Neural cell (in vitro differentiated cells): ENCODE data around the gene C1QB. TPM values are rescaled to one million over a fixed set of nuclear protein-coding genes. Genes with fewer than 3 reads are reported as not detected.
A peak's percentile ranks its signal among the peaks of the same experiment; 100 is the strongest.

Source experiments
- H2AFZ ChIP-seq: fragments of 200-600, 300-800 bp; sonication (generic), shearing (Covaris generic); 2 replicates; pipeline ENCODE4 v1.6.0; 2014; ENCODE audit warnings: low read depth, mild to moderate bottlenecking, antibody characterized with exemption, low read length, moderate library complexity
- H3F3A ChIP-seq: fragments of 200-600 bp; shearing (Covaris generic); 2 replicates; pipeline ENCODE4 v1.6.1; 2016; ENCODE audit warnings: mild to moderate bottlenecking, moderate library complexity, mixed read lengths, antibody characterized with exemption, low read length; ENCODE audit not compliant: insufficient read depth, poor library complexity, severe bottlenecking
- H3K27ac ChIP-seq: fragments of 200-600, 300-800 bp; sonication (generic), shearing (Covaris generic); 2 replicates; pipeline ENCODE4 v1.5.1; 2014; ENCODE audit warnings: mild to moderate bottlenecking, low read length, moderate library complexity
- H3K27me3 ChIP-seq: fragments of 300-800, 200-600 bp; sonication (generic), shearing (Covaris generic); 2 replicates; pipeline ENCODE4 v1.6.0; 2014; ENCODE audit warnings: mild to moderate bottlenecking, low read depth, low read length, moderate library complexity; ENCODE audit not compliant: insufficient read depth
- H3K36me3 ChIP-seq: fragments of 300-800, 200-600 bp; sonication (generic), shearing (Covaris generic); 2 replicates; pipeline ENCODE4 v1.5.1; 2014; ENCODE audit warnings: mild to moderate bottlenecking, antibody characterized with exemption, low read length, moderate library complexity; ENCODE audit not compliant: insufficient read depth
- H3K4me2 ChIP-seq: fragments of 300-800, 200-600 bp; sonication (generic), shearing (Covaris generic); 2 replicates; pipeline ENCODE4 v1.6.0; 2014; ENCODE audit warnings: mild to moderate bottlenecking, low read length
- H3K4me3 ChIP-seq: fragments of 300-800, 200-600 bp; sonication (generic), shearing (Covaris generic); 2 replicates; pipeline ENCODE4 v1.5.1; 2014; ENCODE audit warnings: mild to moderate bottlenecking, low read length, moderate library complexity
- H3K79me2 ChIP-seq: fragments of 200-600 bp; shearing (Covaris generic); replicated peaks from 2 replicates; pipeline ENCODE4 v1.6.0; 2014; ENCODE audit warnings: mild to moderate bottlenecking, low read length, moderate library complexity; ENCODE audit not compliant: insufficient read depth
- H3K9ac ChIP-seq: fragments of 300-800, 200-600 bp; sonication (generic), shearing (Covaris generic); 2 replicates; pipeline ENCODE4 v1.6.1; 2016; ENCODE audit warnings: mild to moderate bottlenecking, low read length, mixed read lengths
- H3K9me2 ChIP-seq: fragments of 200-600 bp; shearing (Covaris generic); 2 replicates; pipeline ENCODE4 v1.6.1; 2016; ENCODE audit warnings: mild to moderate bottlenecking, low read length, mixed read lengths; ENCODE audit not compliant: insufficient read depth
- H3K9me3 ChIP-seq: fragments of 200-600, 300-800 bp; sonication (generic), shearing (Covaris generic); 2 replicates; pipeline ENCODE4 v1.6.1; 2016; ENCODE audit warnings: mild to moderate bottlenecking, mixed run types, low read length, moderate library complexity, mixed read lengths
- H4K20me1 ChIP-seq: fragments of 200-600 bp; shearing (Covaris generic); 2 replicates; pipeline ENCODE4 v1.6.1; 2016; ENCODE audit warnings: mild to moderate bottlenecking, mixed run types; ENCODE audit not compliant: insufficient read depth
- EP300 ChIP-seq: fragments of 450-650 bp; conservative IDR thresholded peaks from 2 replicates; pipeline ENCODE4 v1.6.1; 2014; ENCODE audit warnings: antibody characterized with exemption, mild to moderate bottlenecking, moderate library complexity; ENCODE audit not compliant: poor library complexity, severe bottlenecking
- EZH2 ChIP-seq: fragments of 200-600, 300-800 bp; shearing (Covaris generic), sonication (generic); IDR thresholded peaks from 2 replicates; pipeline ENCODE4 v1.6.1; 2014; ENCODE audit warnings: antibody characterized with exemption, low read length, borderline replicate concordance, mild to moderate bottlenecking; ENCODE audit not compliant: insufficient read depth, poor library complexity, severe bottlenecking
- MXI1 ChIP-seq: fragments of 450-650 bp; conservative IDR thresholded peaks from 2 replicates; pipeline ENCODE4 v1.6.1; 2014; ENCODE audit warnings: antibody characterized with exemption, mild to moderate bottlenecking; ENCODE audit not compliant: poor library complexity, severe bottlenecking
- POLR2AphosphoS5 ChIP-seq: IDR thresholded peaks from 2 replicates; pipeline ENCODE4 v1.6.1; 2012
- RAD21 ChIP-seq: fragments of 450-650 bp; conservative IDR thresholded peaks from 2 replicates; pipeline ENCODE4 v1.6.1; 2014; ENCODE audit warnings: antibody characterized with exemption, mild to moderate bottlenecking, moderate library complexity
- REST ChIP-seq: IDR thresholded peaks from 2 replicates; pipeline ENCODE4 v1.6.1; 2012; ENCODE audit warnings: borderline replicate concordance
- SMC3 ChIP-seq: fragments of 450-650 bp; conservative IDR thresholded peaks from 2 replicates; pipeline ENCODE4 v1.6.1; 2014; ENCODE audit warnings: antibody characterized with exemption, mild to moderate bottlenecking, moderate library complexity; ENCODE audit not compliant: poor library complexity
- TAF1 ChIP-seq: IDR thresholded peaks from 2 replicates; pipeline ENCODE4 v1.6.1; 2012; ENCODE audit warnings: low read depth
- polyA plus RNA-seq: library from polyadenylated mRNA; depleted of rRNA; stranded (reverse); fragments of >200 nt; gene quantifications from 2 replicates; pipeline ENCODE4 v1.2.3, GENCODE V29; 2014
- TF ChIP-seq, protein P1 (sequence below): fragments of 450-650 bp; IDR thresholded peaks from 2 replicates; pipeline ENCODE4 v1.5.1; 2014; ENCODE audit warnings: antibody characterized with exemption, mild to moderate bottlenecking, moderate library complexity; ENCODE audit not compliant: poor library complexity, severe bottlenecking

The C1QB gene
- polyA plus RNA-seq, 1 donor from 2014 or later = not detected

DNA sequence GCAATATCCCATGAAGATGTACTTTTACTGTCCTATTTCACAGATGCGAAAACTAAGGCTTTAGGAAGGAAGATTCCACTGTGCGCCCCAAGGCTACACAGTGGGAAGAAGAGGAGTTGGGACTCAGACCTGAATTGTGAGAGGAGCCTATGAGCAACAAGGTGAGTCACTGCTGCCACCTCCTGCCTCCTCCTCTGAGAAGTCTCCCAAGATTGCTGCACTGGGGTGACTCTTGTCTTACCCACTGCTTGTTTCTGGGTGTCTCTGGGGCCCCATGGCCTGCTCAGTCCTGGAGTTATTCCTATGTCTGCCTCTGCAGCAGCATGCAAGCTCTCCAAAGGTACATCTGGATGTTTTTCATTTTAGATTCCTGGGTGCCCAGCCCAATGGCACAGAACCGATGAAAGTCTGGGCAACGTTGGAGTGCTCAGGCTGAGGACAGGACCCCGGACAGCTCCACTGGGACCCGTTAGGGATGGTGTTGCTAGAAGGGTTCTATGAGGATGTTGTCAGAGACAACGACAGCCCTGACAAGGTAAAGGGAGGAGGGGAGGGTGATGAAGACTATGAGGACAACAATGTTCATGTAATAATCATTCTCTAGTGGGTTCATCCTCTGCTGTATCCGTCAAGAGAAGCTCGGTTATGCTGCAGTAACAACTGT is 27.6 kb upstream of the C1QB start:
- Histone ChIP-seq H3K9me2 (no peaks in the 10 kb centered on the region), H3K4me2 (no peak overlapping the region), H3K79me2 (no peaks in the 10 kb centered on the region), H4K20me1 (no peaks in the 10 kb centered on the region), H3K9me3 (no peaks in the 10 kb centered on the region), H2AFZ (no peak overlapping the region), H3F3A (no peaks in the 10 kb centered on the region), H3K27me3 (no peaks in the 10 kb centered on the region), H3K27ac (no peak overlapping the region), H3K9ac (no peak overlapping the region), H3K4me3 (peak overlapping the region; percentile 3), H3K36me3 (no peaks in the 10 kb centered on the region)
- no peak for TF ChIP-seq EP300
- TF ChIP-seq REST = no peak
- no peak for TF ChIP-seq SMC3
- TF ChIP-seq EZH2 = no peak
- TF ChIP-seq POLR2AphosphoS5 = no peak
- no peak for TF ChIP-seq TAF1
- TF ChIP-seq, protein P1, sequence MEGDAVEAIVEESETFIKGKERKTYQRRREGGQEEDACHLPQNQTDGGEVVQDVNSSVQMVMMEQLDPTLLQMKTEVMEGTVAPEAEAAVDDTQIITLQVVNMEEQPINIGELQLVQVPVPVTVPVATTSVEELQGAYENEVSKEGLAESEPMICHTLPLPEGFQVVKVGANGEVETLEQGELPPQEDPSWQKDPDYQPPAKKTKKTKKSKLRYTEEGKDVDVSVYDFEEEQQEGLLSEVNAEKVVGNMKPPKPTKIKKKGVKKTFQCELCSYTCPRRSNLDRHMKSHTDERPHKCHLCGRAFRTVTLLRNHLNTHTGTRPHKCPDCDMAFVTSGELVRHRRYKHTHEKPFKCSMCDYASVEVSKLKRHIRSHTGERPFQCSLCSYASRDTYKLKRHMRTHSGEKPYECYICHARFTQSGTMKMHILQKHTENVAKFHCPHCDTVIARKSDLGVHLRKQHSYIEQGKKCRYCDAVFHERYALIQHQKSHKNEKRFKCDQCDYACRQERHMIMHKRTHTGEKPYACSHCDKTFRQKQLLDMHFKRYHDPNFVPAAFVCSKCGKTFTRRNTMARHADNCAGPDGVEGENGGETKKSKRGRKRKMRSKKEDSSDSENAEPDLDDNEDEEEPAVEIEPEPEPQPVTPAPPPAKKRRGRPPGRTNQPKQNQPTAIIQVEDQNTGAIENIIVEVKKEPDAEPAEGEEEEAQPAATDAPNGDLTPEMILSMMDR = no peak
- no peak for TF ChIP-seq MXI1
- TF ChIP-seq RAD21 = no peak

GRCh38 chr1:22626237-22627157 is 26.5 kb upstream of the C1QB start:
- Histone ChIP-seq H3K9ac (no peak overlapping the region), H3K4me2 (no peak overlapping the region), H3K79me2 (no peaks in the 10 kb centered on the region), H3K4me3 (peak overlapping the region; percentile 3), H3F3A (no peaks in the 10 kb centered on the region), H3K27ac (no peak overlapping the region), H3K9me3 (no peaks in the 10 kb centered on the region), H3K9me2 (no peaks in the 10 kb centered on the region), H3K27me3 (no peaks in the 10 kb centered on the region), H2AFZ (no peak overlapping the region), H4K20me1 (no peaks in the 10 kb centered on the region), H3K36me3 (no peaks in the 10 kb centered on the region)
- no peak for TF ChIP-seq TAF1
- no peak for TF ChIP-seq SMC3
- TF ChIP-seq EZH2 = no peak
- no peak for TF ChIP-seq EP300
- no peak for TF ChIP-seq REST
- no peak for TF ChIP-seq POLR2AphosphoS5
- no peak for TF ChIP-seq MXI1
- TF ChIP-seq, protein P1 = no peak
- no peak for TF ChIP-seq RAD21
